Testis (tissue), 3 donors: ENCODE measurements around the gene TSPAN14. TPM values are rescaled to one million over a fixed set of nuclear protein-coding genes. Genes with fewer than 3 reads are reported as not detected.

Experiments used
- DNase-seq: peaks from one replicate; pipeline ENCODE4 v3.0.0-alpha.2; 2019
- H3K27ac ChIP-seq, 2 donors: fragments of 200-600 bp; sonication (generic); one replicate each; pipeline ENCODE4 v1.5.1; 2019
- H3K27me3 ChIP-seq: fragments of 200-600 bp; sonication (generic); one replicate; pipeline ENCODE4 v1.5.1; 2019
- H3K36me3 ChIP-seq: fragments of 200-600 bp; sonication (generic); one replicate; pipeline ENCODE4 v1.5.1; 2017; ENCODE audit warnings: low read depth; ENCODE audit errors: missing control alignments
- H3K4me1 ChIP-seq: fragments of 200-600 bp; sonication (generic); one replicate; pipeline ENCODE4 v1.5.1; 2019
- H3K4me3 ChIP-seq, 2 donors: fragments of 200-600 bp; sonication (generic); one replicate each; pipeline ENCODE4 v1.5.1; 2017 to 2019
- H3K9me3 ChIP-seq: fragments of 200-600 bp; sonication (generic); one replicate; pipeline ENCODE4 v1.5.1; 2017
- CTCF ChIP-seq, 3 experiments: fragments of 450-650 bp in 2 of 3; fragments of 200-600 bp in 1 of 3; sonication (generic) in 1 of 3; IDR thresholded peaks; one replicate each; pipeline ENCODE4 v1.5.1; 2016 to 2019; ENCODE audit warnings: antibody characterized with exemption in 3 of 3, mild to moderate bottlenecking in 2 of 3, moderate library complexity in 1 of 3
- POLR2A ChIP-seq: fragments of 450-650 bp; IDR thresholded peaks from one replicate; pipeline ENCODE4 v1.6.1; 2017; ENCODE audit warnings: antibody characterized with exemption, mild to moderate bottlenecking, moderate library complexity
- WGBS, 2 donors: methylation state at CpG; one replicate each; pipeline ENCODE4 v1.1.5; 2018; 5-methylcytosine and 5-hydroxymethylcytosine counted together
- intact Hi-C: fragments of 100-400 bp; cut with DNase I; formaldehyde crosslinking; loops from one replicate; pipeline ENCODE4 v1.15.1; 2023; ENCODE audit warnings: low total_unique reads
- polyA plus RNA-seq: library from polyadenylated mRNA; stranded (reverse); fragments of 350-450 nt; fragmentation: Illumina TruSeq; extraction: RNeasy Lipid Tissue Mini Kit (QIAGEN cat#74804); gene quantifications from one replicate; pipeline ENCODE4 v1.2.3, GENCODE V29; 2014; ENCODE audit warnings: low read depth, low replicate concordance; ENCODE audit not compliant: insufficient read depth
- total RNA-seq, 2 donors: library from RNA; depleted of rRNA; stranded (reverse); fragments of >200 nt; gene quantifications; one replicate each; pipeline ENCODE4 v1.2.3, GENCODE V29; 2016

Gene TSPAN14
- total and polyA plus RNA-seq, 3 donors from 2014 or later: 59.1 to 64.6 (median 61.4) TPM

GRCh38 chr10:80454513-80455460, 677 bp downstream of the TSPAN14 start:
- H3K27ac ChIP-seq: peak overlapping the region; percentile 97 to 98
- intact Hi-C loops: loop anchor here (5.0 kb wide), 1 partner anchor 48 kb away; no protein-coding TSS in a partner anchor
- H3K4me3 ChIP-seq: peak overlapping the region; percentile 82 to 92
- no peaks in the 10 kb centered on the region for H3K36me3 ChIP-seq
- peaks cover 44% of the 10 kb centered on the region for H3K4me1 ChIP-seq
- WGBS, 2 donors: 0% methylated on average over 12 to 65 of the region's 81 CpGs
- TF ChIP-seq CTCF (IDR thresholded peaks at IDR 0.05) (no peak), POLR2A (no peak)
- peak; percentile 50 for DNase-seq
- no peaks in the 10 kb centered on the region for H3K9me3 ChIP-seq
- no peaks in the 10 kb centered on the region for H3K27me3 ChIP-seq

- Histone ChIP-seq H3K4me1 (peaks cover 53% of the 10 kb centered on the region), H3K9me3 (no peaks in the 10 kb centered on the region), H3K27ac (peak overlapping the region; percentile 97 to 98), H3K27me3 (no peaks in the 10 kb centered on the region), H3K36me3 (no peaks in the 10 kb centered on the region), H3K4me3 (peak overlapping the region; percentile 82 to 92)
- TF ChIP-seq POLR2A (no peak), CTCF (IDR thresholded peaks at IDR 0.05) (no peak)
- intact Hi-C loops: no loop called here
- DNase-seq: no peak
- WGBS, 2 donors: 45 to 49% methylated on average over 7 to 13 of the region's 13 CpGs
These were observed 1.6 kb downstream of the TSPAN14 start for GRCh38 chr10:80455461-80456349.

GRCh38 chr10:80457554-80458262, 3.6 kb downstream of the TSPAN14 start:
- WGBS, 2 donors: 88 to 90% methylated on average over 7 to 8 of the region's 8 CpGs
- Histone ChIP-seq H3K4me1 (peaks cover 68% of the 10 kb centered on the region), H3K27ac (peak overlapping the region in 1 of 2 donors; percentile 86), H3K4me3 (no peak overlapping the region), H3K9me3 (no peaks in the 10 kb centered on the region), H3K27me3 (no peaks in the 10 kb centered on the region), H3K36me3 (no peaks in the 10 kb centered on the region)
- DNase-seq: no peak
- intact Hi-C loops: no loop called here
- TF ChIP-seq CTCF (IDR thresholded peaks at IDR 0.05) (no peak), POLR2A (no peak)

- no peak overlapping the region for H3K4me3 ChIP-seq
- 59 to 68% methylated on average over 4 of the region's 4 CpGs for WGBS, 2 donors
- H3K27me3 ChIP-seq: no peaks in the 10 kb centered on the region
- no peaks in the 10 kb centered on the region for H3K9me3 ChIP-seq
- H3K27ac ChIP-seq: peak overlapping the region in 1 of 2 donors; percentile 86
- TF ChIP-seq POLR2A: no peak
- no peaks in the 10 kb centered on the region for H3K36me3 ChIP-seq
- no peak for DNase-seq
- intact Hi-C loops: no loop called here
- H3K4me1 ChIP-seq: peaks cover 67% of the 10 kb centered on the region
These were observed 4.1 kb downstream of the TSPAN14 start for GRCh38 chr10:80458263-80458625.
